OCI-LY1 (cell line): ENCODE data around the gene BAX.

Source experiments
- EZH2 ChIP-seq: fragments of 200-600 bp; sonication (generic), shearing (Covaris generic); IDR thresholded peaks from 2 replicates; pipeline ENCODE4 v1.8.0; 2017; ENCODE audit warnings: borderline replicate concordance, mixed run types, mild to moderate bottlenecking, antibody characterized with exemption, low read length, moderate library complexity, mixed read lengths
- TF ChIP-seq, protein P1 (sequence below): fragments of 200-600 bp; sonication (generic), shearing (Covaris generic); IDR thresholded peaks from 2 replicates; pipeline ENCODE4 v1.5.1; 2017; ENCODE audit warnings: mild to moderate bottlenecking, antibody characterized with exemption, low read length, moderate library complexity, mixed read lengths

DNA sequence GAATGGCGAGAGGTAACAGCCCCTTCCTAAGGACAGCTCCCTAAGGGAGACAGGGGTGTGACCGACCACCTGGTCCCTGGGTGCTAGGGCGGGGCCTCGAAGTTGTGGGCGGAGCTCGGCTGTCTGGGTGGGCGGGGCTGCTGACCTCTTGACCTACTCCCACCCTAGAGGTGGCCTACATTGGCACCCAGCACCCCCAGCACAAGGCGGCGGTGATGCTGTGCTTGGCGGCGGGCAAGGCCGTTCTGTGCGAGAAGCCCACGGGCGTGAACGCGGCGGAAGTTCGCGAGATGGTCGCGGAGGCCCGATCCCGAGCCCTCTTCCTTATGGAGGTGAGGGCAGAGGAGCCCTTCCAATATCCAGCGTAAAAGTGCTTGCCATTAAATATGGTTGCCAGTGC is 18.8 kb upstream of the BAX start:
- TF ChIP-seq, protein P1, sequence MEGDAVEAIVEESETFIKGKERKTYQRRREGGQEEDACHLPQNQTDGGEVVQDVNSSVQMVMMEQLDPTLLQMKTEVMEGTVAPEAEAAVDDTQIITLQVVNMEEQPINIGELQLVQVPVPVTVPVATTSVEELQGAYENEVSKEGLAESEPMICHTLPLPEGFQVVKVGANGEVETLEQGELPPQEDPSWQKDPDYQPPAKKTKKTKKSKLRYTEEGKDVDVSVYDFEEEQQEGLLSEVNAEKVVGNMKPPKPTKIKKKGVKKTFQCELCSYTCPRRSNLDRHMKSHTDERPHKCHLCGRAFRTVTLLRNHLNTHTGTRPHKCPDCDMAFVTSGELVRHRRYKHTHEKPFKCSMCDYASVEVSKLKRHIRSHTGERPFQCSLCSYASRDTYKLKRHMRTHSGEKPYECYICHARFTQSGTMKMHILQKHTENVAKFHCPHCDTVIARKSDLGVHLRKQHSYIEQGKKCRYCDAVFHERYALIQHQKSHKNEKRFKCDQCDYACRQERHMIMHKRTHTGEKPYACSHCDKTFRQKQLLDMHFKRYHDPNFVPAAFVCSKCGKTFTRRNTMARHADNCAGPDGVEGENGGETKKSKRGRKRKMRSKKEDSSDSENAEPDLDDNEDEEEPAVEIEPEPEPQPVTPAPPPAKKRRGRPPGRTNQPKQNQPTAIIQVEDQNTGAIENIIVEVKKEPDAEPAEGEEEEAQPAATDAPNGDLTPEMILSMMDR, result no peak
- TF ChIP-seq EZH2, result no peak
